HuH-7.5 (cell line): Measurements from ENCODE around the gene FHIT.
"Not testable (repeated sequence)": the region's sequence is repeated elsewhere in the genome, so short reads cannot be mapped to it uniquely, and the experiment has no call there.

ENCODE experiments used
- DNase-seq: peaks from one replicate; pipeline ENCODE4 v3.0.0; 2011; ENCODE audit warnings: low spot score

Gene FHIT

GRCh38 chr3:60919296-60919695 is 332.0 kb downstream of the FHIT start:
- DNase-seq, result no peak

GRCh38 chr3:60917141-60917540 is 334.1 kb downstream of the FHIT start:
- DNase-seq, result no peak

- no peak for DNase-seq
These were observed 334.7 kb downstream of the FHIT start for GRCh38 chr3:60916546-60916945.

- DNase-seq, result no peak
These were observed 337.8 kb downstream of the FHIT start for GRCh38 chr3:60913474-60913873.

- no peak for DNase-seq
These were observed 338.4 kb downstream of the FHIT start for GRCh38 chr3:60912876-60913275.

GRCh38 chr3:60912142-60912541 is 339.1 kb downstream of the FHIT start:
- no peak for DNase-seq

- DNase-seq, result no peak
These were observed 341.7 kb downstream of the FHIT start for GRCh38 chr3:60909526-60909925.

GRCh38 chr3:60906283-60906682 is 345.0 kb downstream of the FHIT start:
- DNase-seq, result no peak

- DNase-seq, result no peak
These were observed 352.9 kb downstream of the FHIT start for GRCh38 chr3:60898321-60898720.

- DNase-seq, result no peak
These were observed 357.3 kb downstream of the FHIT start for GRCh38 chr3:60893946-60894345.

GRCh38 chr3:60890226-60890625 is 361.0 kb downstream of the FHIT start:
- DNase-seq, result no peak

- DNase-seq, result not testable (repeated sequence)
These were observed 362.3 kb downstream of the FHIT start for GRCh38 chr3:60888952-60889351.

GRCh38 chr3:60887574-60887973 is 363.7 kb downstream of the FHIT start:
- DNase-seq, result no peak

GRCh38 chr3:60886518-60886917 is 364.7 kb downstream of the FHIT start:
- DNase-seq, result no peak

- no peak for DNase-seq
These were observed 367.2 kb downstream of the FHIT start for GRCh38 chr3:60884005-60884404.

GRCh38 chr3:60877188-60877587 is 374.1 kb downstream of the FHIT start:
- no peak for DNase-seq

GRCh38 chr3:60870396-60870795 is 380.9 kb downstream of the FHIT start:
- no peak for DNase-seq

- DNase-seq, result no peak
These were observed 384.1 kb downstream of the FHIT start for GRCh38 chr3:60867200-60867599.

- no peak for DNase-seq
These were observed 394.8 kb downstream of the FHIT start for GRCh38 chr3:60856257-60857046.

- no peak for DNase-seq
These were observed 396.0 kb downstream of the FHIT start for GRCh38 chr3:60855250-60855649.

GRCh38 chr3:60854791-60855190 is 396.5 kb downstream of the FHIT start:
- no peak for DNase-seq

- DNase-seq, result no peak
These were observed 403.5 kb downstream of the FHIT start for GRCh38 chr3:60847791-60848190.

- DNase-seq, result no peak
These were observed 407.0 kb downstream of the FHIT start for GRCh38 chr3:60844256-60844655.

- peak; percentile 3 for DNase-seq
These were observed 409.9 kb downstream of the FHIT start for GRCh38 chr3:60841355-60841754.
